Activated naive CD4-positive, alpha-beta T cell treated with Interleukin-2 at 50 U/mL for 16 hours (primary cell): ENCODE data around the gene AMMECR1.

ENCODE experiments used
- DNase-seq: peaks from one replicate; pipeline ENCODE4 v3.0.0-alpha.2; 2020

The AMMECR1 gene

DNA sequence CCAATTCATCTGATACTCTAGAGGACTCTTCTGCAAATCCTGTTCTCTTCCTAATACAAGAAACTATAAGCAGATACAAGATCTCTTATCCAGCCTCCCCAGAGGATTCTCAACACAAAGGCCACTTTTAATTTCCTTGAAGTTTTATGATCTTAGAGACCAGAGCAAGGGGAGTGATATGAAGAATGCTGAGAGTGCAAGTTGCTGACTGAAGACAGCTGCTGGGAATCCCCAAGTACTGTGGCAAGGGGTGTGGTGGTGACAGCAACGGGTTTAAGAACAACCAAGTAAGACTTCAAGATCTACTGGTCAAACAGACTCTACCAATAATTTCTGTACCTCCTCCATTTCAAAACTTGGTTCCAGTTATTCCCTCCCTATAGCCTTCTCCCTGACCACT is 7.0 kb downstream of the AMMECR1 start:
- DNase-seq, result peak; percentile 43

GRCh38 chrX:110310000-110310790 is 7.7 kb downstream of the AMMECR1 start:
- DNase-seq, result no peak

DNA sequence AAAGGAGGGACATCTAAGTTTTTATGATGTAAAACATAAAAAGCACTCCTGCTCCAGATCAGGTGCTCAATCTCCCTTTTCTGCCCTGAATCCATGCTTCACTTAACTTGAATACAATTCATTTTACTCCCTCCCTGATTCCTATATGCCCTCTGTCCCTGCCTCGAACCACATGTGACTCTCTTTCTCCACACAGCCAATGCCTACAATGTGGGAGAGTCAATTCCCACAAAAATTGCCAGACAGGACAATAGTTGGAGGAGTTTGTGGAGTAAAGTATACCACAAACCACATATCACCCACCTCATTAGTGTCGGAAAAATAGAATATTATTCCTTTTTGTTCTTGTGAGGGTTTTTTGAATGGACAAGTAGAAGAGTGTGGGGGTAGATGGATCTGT is 9.7 kb downstream of the AMMECR1 start:
- no peak for DNase-seq

GRCh38 chrX:110304884-110305283 is 13.0 kb downstream of the AMMECR1 start:
- DNase-seq, result no peak

- no peak for DNase-seq
These were observed 13.5 kb downstream of the AMMECR1 start for GRCh38 chrX:110304371-110304770.

DNA sequence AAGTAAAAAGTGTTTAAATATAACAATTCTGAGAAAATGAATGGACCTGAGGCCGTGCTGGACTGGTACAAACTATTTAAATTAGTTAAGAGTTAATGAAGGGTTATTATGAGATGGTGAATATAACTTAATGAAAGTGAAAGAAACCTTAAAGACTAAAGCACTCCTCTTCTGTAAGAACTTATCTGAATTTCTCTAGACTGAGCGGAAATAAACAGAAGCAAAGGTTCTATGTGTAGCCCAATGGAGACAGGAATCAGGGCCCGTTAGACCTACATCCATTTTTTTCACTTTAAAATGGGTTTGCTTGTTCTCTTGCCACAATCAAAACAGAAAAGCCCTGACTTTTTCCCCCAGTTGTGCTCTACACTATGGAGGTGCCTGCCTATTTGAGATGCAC is 14.9 kb downstream of the AMMECR1 start:
- DNase-seq, result no peak

DNA sequence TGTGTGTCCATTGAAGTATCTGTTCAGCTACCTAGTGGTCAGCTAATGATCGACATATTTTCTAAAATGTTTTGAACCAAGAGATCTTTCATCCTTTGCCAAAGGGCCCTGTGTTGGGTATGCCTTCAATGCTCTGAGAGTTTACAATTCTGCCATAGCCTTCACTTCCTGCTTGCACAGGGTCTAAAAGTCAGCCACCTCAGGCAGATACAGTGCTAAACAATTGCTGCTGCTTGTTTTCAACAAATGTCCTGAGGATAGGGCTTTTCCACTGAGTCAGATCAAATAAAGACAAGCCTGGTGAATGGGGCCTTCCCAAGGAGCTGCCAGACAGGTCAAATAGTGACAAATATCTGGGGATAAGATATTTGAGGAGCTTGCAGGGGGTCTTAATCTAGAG is 16.7 kb downstream of the AMMECR1 start:
- DNase-seq, result no peak

GRCh38 chrX:110294087-110294486 is 23.8 kb downstream of the AMMECR1 start:
- DNase-seq, result no peak

- no peak for DNase-seq
These were observed 24.2 kb downstream of the AMMECR1 start for GRCh38 chrX:110293658-110294057.

DNA sequence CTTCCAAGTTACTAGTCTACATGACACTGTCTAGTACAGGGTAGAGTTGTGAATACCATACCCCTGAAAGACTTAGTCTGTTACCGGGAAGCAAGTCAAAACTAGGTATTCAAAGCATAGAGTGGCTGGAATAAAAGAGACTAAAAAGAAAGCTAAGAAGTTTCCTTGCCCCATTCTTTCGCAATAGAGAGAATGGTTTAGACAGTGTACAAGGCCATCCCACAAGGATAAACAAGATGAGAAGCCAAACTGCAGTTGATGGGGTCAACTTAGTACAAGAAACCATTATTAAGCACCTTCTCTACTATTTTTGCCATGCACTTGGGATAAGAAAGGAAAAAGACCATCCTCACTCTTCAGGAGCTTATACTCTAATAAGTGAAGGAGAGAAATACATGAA is 30.3 kb downstream of the AMMECR1 start:
- no peak for DNase-seq

DNA sequence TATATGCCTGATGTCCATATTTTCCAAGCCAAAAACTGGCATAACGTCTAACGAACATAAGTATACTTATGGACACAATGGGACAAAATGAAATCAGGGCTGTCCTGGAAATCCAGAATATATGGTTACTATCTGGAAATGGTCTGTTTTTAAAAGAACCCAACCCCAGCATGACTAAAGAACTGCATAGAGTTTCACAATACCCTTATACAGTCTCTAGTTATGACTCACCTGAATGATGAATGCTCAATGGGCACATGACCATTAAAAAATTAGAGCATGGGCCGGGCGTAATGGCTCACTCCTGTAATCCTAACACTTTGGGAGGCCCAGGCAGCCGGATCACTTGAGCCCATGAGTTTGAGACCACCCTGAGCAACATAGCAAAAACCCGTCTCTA is 31.8 kb downstream of the AMMECR1 start:
- DNase-seq, result no peak

GRCh38 chrX:110284159-110284558 is 33.7 kb downstream of the AMMECR1 start:
- no peak for DNase-seq

GRCh38 chrX:110282922-110283321 is 35.0 kb downstream of the AMMECR1 start:
- no peak for DNase-seq

DNA sequence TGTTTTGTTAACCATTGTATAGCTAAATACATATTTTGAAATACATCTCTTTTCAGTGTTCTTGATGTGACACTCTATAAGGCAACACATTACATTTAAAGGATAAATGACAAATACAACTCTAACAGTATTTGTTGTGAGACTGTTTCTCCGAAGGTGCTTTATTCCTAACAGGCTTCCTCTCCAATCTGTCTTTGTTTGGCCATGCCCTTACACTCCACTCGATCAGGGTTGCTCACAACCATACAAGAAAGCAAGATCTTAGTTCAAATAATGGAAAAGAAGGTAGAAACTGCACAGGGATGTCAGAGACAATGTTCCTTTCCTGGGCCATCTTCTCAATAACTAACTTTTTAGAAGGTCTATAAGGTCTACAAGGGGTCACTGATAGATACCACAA is 36.5 kb downstream of the AMMECR1 start:
- DNase-seq, result no peak

GRCh38 chrX:110280954-110281353 is 36.9 kb downstream of the AMMECR1 start:
- DNase-seq, result no peak

GRCh38 chrX:110277609-110278008 is 40.3 kb downstream of the AMMECR1 start:
- no peak for DNase-seq

- no peak for DNase-seq
These were observed 41.1 kb downstream of the AMMECR1 start for GRCh38 chrX:110276778-110277177.

DNA sequence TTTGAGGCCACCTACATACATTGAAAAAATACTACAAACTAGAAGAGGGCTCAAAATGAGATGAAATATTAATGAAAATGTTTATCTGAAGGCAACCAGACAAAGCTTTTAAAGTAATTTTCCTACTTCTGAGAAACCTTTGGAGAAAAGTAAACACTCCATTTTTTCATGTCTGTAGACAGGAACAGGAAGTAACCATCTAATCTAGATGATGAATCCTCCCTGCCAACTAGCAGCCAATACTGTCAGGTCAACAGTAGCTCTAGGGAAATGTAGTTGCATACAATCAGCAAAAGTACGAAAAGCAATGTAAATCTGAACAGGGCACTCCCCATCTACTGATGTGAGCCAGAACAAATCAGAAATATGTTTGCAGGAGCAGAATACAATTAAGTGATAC is 49.0 kb downstream of the AMMECR1 start:
- no peak for DNase-seq

- no peak for DNase-seq
These were observed 49.5 kb downstream of the AMMECR1 start for GRCh38 chrX:110268395-110268794.

- DNase-seq, result no peak
These were observed 50.0 kb downstream of the AMMECR1 start for GRCh38 chrX:110267874-110268273.

DNA sequence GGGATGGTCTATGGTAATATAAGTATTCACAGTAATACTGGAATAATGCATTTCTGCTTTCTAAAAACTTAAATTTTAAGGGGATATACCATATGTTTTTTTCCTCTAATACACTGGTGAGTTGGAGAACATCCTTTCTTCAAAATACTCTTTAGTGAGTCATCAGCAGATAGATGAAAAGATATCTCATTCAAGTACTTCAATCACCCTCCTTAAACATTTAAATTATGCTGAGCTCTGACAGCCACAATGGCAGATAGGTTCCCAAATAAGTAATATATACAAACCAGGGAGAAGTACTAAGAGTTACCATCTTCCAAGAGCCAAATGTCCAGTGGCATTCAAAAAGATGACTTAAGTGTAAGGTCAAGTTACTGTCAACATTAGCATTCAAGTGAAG is 52.2 kb downstream of the AMMECR1 start:
- DNase-seq, result no peak

DNA sequence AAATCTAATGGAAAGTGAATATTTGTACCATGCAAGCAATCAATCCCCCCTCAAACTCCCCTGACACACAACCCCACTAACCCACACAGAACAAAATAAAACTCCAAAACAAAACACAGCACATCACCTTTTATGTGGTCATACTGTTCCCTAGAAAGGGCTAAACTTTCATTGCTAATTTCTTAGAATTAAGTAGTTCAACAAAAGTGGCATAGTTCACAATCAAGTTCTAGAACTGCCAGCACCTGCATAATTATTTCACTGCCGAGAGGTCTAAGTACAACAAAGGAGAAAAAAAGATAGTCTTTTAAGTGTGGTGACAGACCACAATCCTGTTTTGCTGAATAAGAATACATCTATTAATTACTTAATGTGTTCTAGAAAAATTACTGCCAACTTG is 58.8 kb downstream of the AMMECR1 start:
- no peak for DNase-seq

DNA sequence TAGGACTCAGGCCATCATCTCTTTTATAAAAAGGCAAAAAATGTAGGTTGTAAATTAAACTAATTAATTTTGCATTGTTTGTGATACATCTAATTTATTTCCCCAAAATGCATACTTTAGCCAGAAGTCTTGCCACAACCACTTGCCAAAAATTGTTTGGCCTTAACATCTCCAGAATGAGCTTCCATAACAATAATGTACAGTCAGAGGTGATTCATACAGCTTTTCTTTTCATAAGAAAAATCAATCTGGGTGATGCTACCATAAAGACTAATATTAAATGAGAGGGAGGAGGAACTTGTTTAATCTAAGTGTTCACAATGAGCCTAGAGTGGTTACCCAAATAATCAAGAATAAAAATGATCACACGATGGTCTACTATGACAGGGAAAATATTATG is 59.3 kb downstream of the AMMECR1 start:
- no peak for DNase-seq

- no peak for DNase-seq
These were observed 60.0 kb downstream of the AMMECR1 start for GRCh38 chrX:110257889-110258288.

GRCh38 chrX:110252711-110253110 is 65.2 kb downstream of the AMMECR1 start:
- no peak for DNase-seq
